Stimulated activated CD4-positive, alpha-beta T cell treated with anti-CD3 and anti-CD28 coated beads, Interleukin-4, amount 100 ng/mL, for 4 hours (primary cell): ENCODE measurements around the gene LRRC10.

Experiments
- DNase-seq, 2 experiments: peaks; one replicate each; pipeline ENCODE4 v3.0.0-alpha.2; 2020

LRRC10 gene

GRCh38 chr12:69610729-69611128 is at the start of gene LRRC10:
Gene LRRC10, minus strand, starts transcription at chr12:69610907. Its CDS starts 69 bp downstream, at chr12:69610838.
- DNase-seq, result no peak

GRCh38 chr12:69660164-69660863 is 49.6 kb upstream of the LRRC10 start:
- DNase-seq, result no peak

GRCh38 chr12:69658203-69658602 is 47.5 kb upstream of the LRRC10 start:
- no peak for DNase-seq

GRCh38 chr12:69657376-69658137 is 46.9 kb upstream of the LRRC10 start:
- DNase-seq, result no peak

- no peak for DNase-seq
Observed at GRCh38 chr12:69655616-69656340, 45.1 kb upstream of the LRRC10 start.

GRCh38 chr12:69653703-69654102 is 43.0 kb upstream of the LRRC10 start:
- no peak for DNase-seq

GRCh38 chr12:69651922-69652321 is 41.2 kb upstream of the LRRC10 start:
- DNase-seq, result no peak

GRCh38 chr12:69649529-69649928 is 38.8 kb upstream of the LRRC10 start:
- DNase-seq, result no peak

- no peak for DNase-seq
Observed at GRCh38 chr12:69648476-69648875, 37.8 kb upstream of the LRRC10 start.

- DNase-seq, result no peak
Observed at GRCh38 chr12:69647178-69647577, 36.5 kb upstream of the LRRC10 start.

- no peak for DNase-seq
Observed at GRCh38 chr12:69645031-69645430, 34.3 kb upstream of the LRRC10 start.

- no peak for DNase-seq
Observed at GRCh38 chr12:69644511-69644910, 33.8 kb upstream of the LRRC10 start.

- DNase-seq, result no peak
Observed at GRCh38 chr12:69642531-69642930, 31.8 kb upstream of the LRRC10 start.

GRCh38 chr12:69641546-69641945 is 30.8 kb upstream of the LRRC10 start:
- no peak for DNase-seq

- peak; percentile 39 to 57 for DNase-seq
Observed at GRCh38 chr12:69639400-69640016, 28.8 kb upstream of the LRRC10 start.

- no peak for DNase-seq
Observed at GRCh38 chr12:69633061-69633460, 22.4 kb upstream of the LRRC10 start.

- DNase-seq, result no peak
Observed at GRCh38 chr12:69630191-69630590, 19.5 kb upstream of the LRRC10 start.

- no peak for DNase-seq
Observed at GRCh38 chr12:69627501-69627900, 16.8 kb upstream of the LRRC10 start.

- no peak for DNase-seq
Observed at GRCh38 chr12:69623970-69624369, 13.3 kb upstream of the LRRC10 start.

- no peak for DNase-seq
Observed at GRCh38 chr12:69621551-69621950, 10.8 kb upstream of the LRRC10 start.

GRCh38 chr12:69620921-69621320 is 10.2 kb upstream of the LRRC10 start:
- no peak for DNase-seq

- DNase-seq, result no peak
Observed at GRCh38 chr12:69620077-69620476, 9.4 kb upstream of the LRRC10 start.

- no peak for DNase-seq
Observed at GRCh38 chr12:69619050-69619449, 8.3 kb upstream of the LRRC10 start.
